IMR-90 (cell line): ENCODE data around the gene FAHD2A. TPM values are rescaled to one million over a fixed set of nuclear protein-coding genes. Genes with fewer than 3 reads are reported as not detected.
"Not testable (repeated sequence)": the region's sequence is repeated elsewhere in the genome, so short reads cannot be mapped to it uniquely, and the experiment has no call there.

ENCODE experiments used
- ATAC-seq: fragments of 200-7000 bp; cut with Tn5 transposase; 2 replicates; pipeline ENCODE4 v1.9.1; 2020; ENCODE audit warnings: low read depth, mild to moderate bottlenecking, moderate library complexity
- BruUV-seq: library from RNA; stranded (reverse); fragments of 400-500 nt; replicated peaks from 2 replicates; lab custom pipeline; 2021; lab: Mats Ljungman, UMichigan
- CTCF ChIA-PET: fragments of 300-600 bp; formaldehyde crosslinking; extraction: SDS; loops from one replicate; lab custom pipeline; 2021; ENCODE audit warnings: antibody characterized with exemption; lab: Yijun Ruan, JAX
- POLR2A ChIA-PET: fragments of 300-600 bp; sonication (Branson Sonifier 250); formaldehyde crosslinking; loops from one replicate; lab custom pipeline; 2022; ENCODE audit warnings: antibody characterized with exemption; ENCODE audit not compliant: unreplicated experiment; lab: Charles Lee
- DNase-seq: peaks from one replicate; pipeline ENCODE4 v3.0.0; 2013
- H2AFZ ChIP-seq: replicated peaks from 2 replicates; pipeline ENCODE3; 2013; ENCODE audit warnings: low read length, mild to moderate bottlenecking; ENCODE audit not compliant: poor library complexity
- H2AK5ac ChIP-seq: 2 replicates; pipeline ENCODE4 v1.6.1; 2013; ENCODE audit warnings: low read depth, low read length, inconsistent platforms
- H2AK9ac ChIP-seq: replicated peaks from 2 replicates; pipeline ENCODE3; 2013; ENCODE audit warnings: mild to moderate bottlenecking, low read depth, low read length, moderate library complexity; ENCODE audit not compliant: poor library complexity
- H2BK120ac ChIP-seq: 2 replicates; pipeline ENCODE4 v1.6.1; 2013; ENCODE audit warnings: low read depth, low read length, inconsistent platforms
- H2BK15ac ChIP-seq: 3 replicates; pipeline ENCODE4 v1.6.1; 2013; ENCODE audit warnings: low read depth, low read length, inconsistent platforms
- H2BK20ac ChIP-seq: 2 replicates; pipeline ENCODE4 v1.6.1; 2013; ENCODE audit warnings: low read depth, mild to moderate bottlenecking, inconsistent platforms, low read length, moderate library complexity
- H2BK5ac ChIP-seq: 2 replicates; pipeline ENCODE4 v1.6.1; 2013; ENCODE audit warnings: mild to moderate bottlenecking, low read depth, low read length, inconsistent platforms; ENCODE audit not compliant: poor library complexity, severe bottlenecking
- H3K14ac ChIP-seq: replicated peaks from 2 replicates; pipeline ENCODE4 v1.6.1; 2013; ENCODE audit warnings: low read depth, low read length, inconsistent platforms
- H3K18ac ChIP-seq: 2 replicates; pipeline ENCODE4 v1.6.1; 2013; ENCODE audit warnings: low read depth, low read length, control low read depth
- H3K23ac ChIP-seq: 2 replicates; pipeline ENCODE4 v1.6.1; 2013; ENCODE audit warnings: low read depth, low read length, inconsistent platforms
- H3K27ac ChIP-seq: 2 replicates; pipeline ENCODE4 v1.5.1; 2013; ENCODE audit warnings: mild to moderate bottlenecking, control low read depth, low read length; ENCODE audit not compliant: insufficient read depth
- H3K27me3 ChIP-seq: 2 replicates; pipeline ENCODE4 v1.6.1; 2013; ENCODE audit warnings: low read length; ENCODE audit not compliant: control insufficient read depth, insufficient read depth
- H3K36me3 ChIP-seq: 2 replicates; pipeline ENCODE4 v1.6.1; 2013; ENCODE audit warnings: low read length, mixed read lengths; ENCODE audit not compliant: control insufficient read depth, insufficient read depth
- H3K4ac ChIP-seq: 2 replicates; pipeline ENCODE4 v1.6.1; 2013; ENCODE audit warnings: low read depth, low read length, inconsistent platforms
- H3K4me1 ChIP-seq: 2 replicates; pipeline ENCODE4 v1.6.1; 2013; ENCODE audit warnings: low read length, mixed read lengths; ENCODE audit not compliant: control insufficient read depth, insufficient read depth
- H3K4me2 ChIP-seq: 2 replicates; pipeline ENCODE4 v1.6.1; 2013; ENCODE audit warnings: low read depth, mild to moderate bottlenecking, control low read depth, low read length, moderate library complexity
- H3K4me3 ChIP-seq: 2 replicates; pipeline ENCODE4 v1.5.1; 2013; ENCODE audit warnings: low read depth, mild to moderate bottlenecking, control low read depth, low read length, moderate library complexity; ENCODE audit not compliant: insufficient read depth
- H3K56ac ChIP-seq: 2 replicates; pipeline ENCODE4 v1.6.1; 2013; ENCODE audit warnings: low read length, inconsistent platforms; ENCODE audit not compliant: insufficient read depth; ENCODE audit errors: extremely low read depth
- H3K79me1 ChIP-seq, 2 experiments: 2 replicates each; pipeline ENCODE4 v1.6.1; 2013; ENCODE audit warnings: low read length in 2 of 2, inconsistent platforms in 1 of 2, low read depth in 1 of 2
- H3K9ac ChIP-seq: 2 replicates; pipeline ENCODE4 v1.6.1; 2013; ENCODE audit warnings: low read depth, low read length, control low read depth
- H3K9me1 ChIP-seq: 2 replicates; pipeline ENCODE4 v1.6.1; 2013; ENCODE audit warnings: low read length, inconsistent platforms; ENCODE audit not compliant: insufficient read depth
- H3K9me3 ChIP-seq: 2 replicates; pipeline ENCODE4 v1.6.1; 2013; ENCODE audit warnings: low read length; ENCODE audit not compliant: control insufficient read depth, insufficient read depth
- H4K20me1 ChIP-seq: 2 replicates; pipeline ENCODE4 v1.6.1; 2013; ENCODE audit warnings: low read length, inconsistent platforms; ENCODE audit not compliant: insufficient read depth
- H4K5ac ChIP-seq: 2 replicates; pipeline ENCODE4 v1.6.1; 2013; ENCODE audit warnings: mild to moderate bottlenecking, low read depth, low read length, control low read depth
- H4K8ac ChIP-seq, 2 experiments: 2 replicates each; pipeline ENCODE4 v1.6.1; 2013; ENCODE audit warnings: low read depth in 2 of 2, low read length in 2 of 2, control low read depth in 1 of 2, inconsistent platforms in 1 of 2
- H4K91ac ChIP-seq: 2 replicates; pipeline ENCODE4 v1.6.1; 2013; ENCODE audit warnings: low read depth, low read length, inconsistent platforms; ENCODE audit not compliant: insufficient read depth
- MAZ ChIP-seq: IDR thresholded peaks from 2 replicates; pipeline ENCODE4 v1.6.1; 2012; ENCODE audit warnings: low read depth, mild to moderate bottlenecking, low read length, improper control_type of control experiment, moderate library complexity, borderline replicate concordance
- WGBS, 2 experiments: methylation state at CpG; one replicate each; pipeline versions ENCODE4 v1.1.5 to v1.1.7; 2013; ENCODE audit warnings: missing lambda C conversion rate in 2 of 2; ENCODE audit not compliant: insufficient read length in 1 of 2; ENCODE audit errors: extremely low coverage in 2 of 2; 5-methylcytosine and 5-hydroxymethylcytosine counted together
- dilution Hi-C: fragments of 300-500 bp; cut with HindIII; formaldehyde crosslinking; loops from one replicate; pipeline ENCODE4 v1.14.3; 2018; ENCODE audit warnings: low sequenced_read_pairs; ENCODE audit not compliant: unreplicated experiment
- in situ Hi-C: fragments of 300-500 bp; cut with MboI; formaldehyde crosslinking; loops from 3 replicates; pipeline ENCODE4 v1.14.3; 2019; ENCODE audit warnings: low sequenced_read_pairs, inconsistent platforms, mixed read lengths
- intact Hi-C: fragments of 100-400 bp; cut with micrococcal nuclease; formaldehyde crosslinking; loops from 2 replicates; pipeline ENCODE4 v1.10.0; 2022
- polyA plus RNA-seq, 3 experiments: library from polyadenylated mRNA; depleted of rRNA; stranded (reverse); fragments of >200 nt; gene quantifications; 2 replicates each; pipeline ENCODE4 v1.2.3, GENCODE V29; 2012; ENCODE audit warnings: low replicate concordance in 1 of 3
- total RNA-seq: library from RNA; depleted of rRNA; stranded (reverse); fragments of >200 nt; gene quantifications from 2 replicates; pipeline ENCODE4 v1.2.3, GENCODE V29; 2012

FAHD2A gene
- total and polyA plus RNA-seq, 2 of the 4 experiments (the other 2 are of a cell fraction): 35.1 to 36.2 TPM

- H3K23ac ChIP-seq, BruUV-seq, H4K91ac ChIP-seq, H3K4me1 ChIP-seq, H2BK5ac ChIP-seq, H4K5ac ChIP-seq, H3K4ac ChIP-seq, H3K9ac ChIP-seq, H2AK5ac ChIP-seq, intact Hi-C loops, H2BK120ac ChIP-seq, H3K9me3 ChIP-seq, dilution Hi-C loops, H3K79me1 ChIP-seq, H4K20me1 ChIP-seq, H2AFZ ChIP-seq, H3K14ac ChIP-seq, CTCF ChIA-PET, H4K8ac ChIP-seq, H3K36me3 ChIP-seq, H3K4me2 ChIP-seq, in situ Hi-C loops, H3K27ac ChIP-seq, H3K4me3 ChIP-seq, H2BK20ac ChIP-seq, H2AK9ac ChIP-seq, H3K56ac ChIP-seq, H3K18ac ChIP-seq, H3K9me1 ChIP-seq, POLR2A ChIA-PET, H3K27me3 ChIP-seq, H2BK15ac ChIP-seq: not testable (repeated sequence)
- ATAC-seq (peak; percentile 30), DNase-seq (peak; percentile 50)
- no CpG with 5 or more reads among the region's 5 CpGs for WGBS, 2 experiments
- peak; percentile 19; the same call in 1 of the 2 replicates for TF ChIP-seq MAZ
These were observed 8.7 kb downstream of the FAHD2A start for GRCh38 chr2:95411239-95411638.
